Stomach (tissue), 4 donors: ENCODE data around the gene RNF149.
"Not testable (repeated sequence)": the region's sequence is repeated elsewhere in the genome, so short reads cannot be mapped to it uniquely, and the experiment has no call there.

Experiments used
- CTCF ChIP-seq, 7 experiments: fragments of 450-650 bp in 4 of 7; fragments of 200-600 bp in 3 of 7; sonication (generic) in 3 of 7; IDR thresholded peaks; one replicate each; pipeline ENCODE4 v1.5.1; 2016 to 2019; ENCODE audit warnings: antibody characterized with exemption in 7 of 7, control low read depth in 2 of 7, mild to moderate bottlenecking in 1 of 7
- POLR2A ChIP-seq, 4 donors: fragments of 450-650 bp; IDR thresholded peaks; one replicate each; pipeline ENCODE4 v1.6.1; 2016; ENCODE audit warnings: antibody characterized with exemption in 4 of 4, control low read depth in 2 of 4, mild to moderate bottlenecking in 1 of 4, moderate library complexity in 1 of 4

DNA sequence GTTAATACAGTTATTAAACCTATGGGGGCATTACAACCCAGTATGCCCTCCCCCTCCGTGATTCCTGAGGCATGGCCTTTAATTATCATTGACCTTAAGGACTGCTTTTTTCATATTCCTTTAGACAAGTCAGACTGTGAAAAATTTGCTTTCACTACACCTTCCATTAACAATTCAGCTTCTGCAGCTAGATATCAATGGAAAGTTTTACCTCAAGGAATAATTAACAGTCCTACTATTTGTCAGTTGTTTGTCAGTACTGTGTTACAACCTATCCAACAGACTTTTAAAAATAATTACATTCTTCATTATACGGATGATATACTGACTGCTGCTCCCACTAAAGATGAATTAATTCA lies 68.8 kb downstream of the RNF149 start:
- not testable (repeated sequence) for TF ChIP-seq CTCF, POLR2A (IDR thresholded peaks at IDR 0.05)
